ENCODE results near the gene NGLY1. TPM values are rescaled to one million over a fixed set of nuclear protein-coding genes. Genes with fewer than 3 reads are reported as not detected.

The NGLY1 gene
- total and polyA plus RNA-seq, 9 of the 15 experiments (the other 6 are each of a cell fraction or from before 2014, with no cell fraction given): 52.2 to 124 (median 87.6) TPM

DNA sequence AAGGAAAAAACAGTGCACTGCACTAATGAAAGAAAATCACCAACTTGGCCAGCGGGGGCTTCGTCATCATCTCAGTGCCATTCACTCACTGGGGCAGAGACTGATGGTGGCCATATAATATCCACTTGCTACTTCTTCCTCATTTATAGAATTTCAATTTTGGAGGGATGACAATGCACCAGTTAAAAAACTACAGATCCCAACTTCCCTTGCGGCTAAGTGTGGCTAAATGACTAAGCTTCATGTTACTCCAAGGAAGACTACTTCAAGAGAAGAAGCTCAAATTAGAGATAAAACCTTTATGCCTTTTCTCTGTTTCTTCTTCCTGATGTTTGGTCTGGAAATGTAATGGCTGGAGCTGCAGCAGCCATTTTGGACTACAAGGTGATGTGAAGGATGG lies 38.8 kb downstream of the NGLY1 start:
- WGBS (ENCODE audit: insufficient coverage, low coverage, missing lambda C conversion rate): 90% methylated on average over 3 of the region's 3 CpGs
- intact Hi-C loops (cut with micrococcal nuclease): no loop called here

More for the DNA sequence above, 38.8 kb downstream of the NGLY1 start:
- CTCF ChIA-PET (ENCODE audit: low intra/inter-chr PET ratio): interaction anchor here (0.9 kb wide), 1 partner anchor 14 kb away, joined by 4 read pairs; no protein-coding TSS in a partner anchor
- in situ Hi-C loops (cut with MboI): no loop called here
- Histone ChIP-seq H3K36me3 (ENCODE audit: control insufficient read depth, insufficient read depth, low read length) (peaks cover 86% of the 10 kb centered on the region), H3K4me3 (no peak overlapping the region), H3K79me2 (ENCODE audit: control insufficient read depth, insufficient read depth, low read length) (peaks cover 3% of the 10 kb centered on the region; the same call in 2 of the 3 replicates), H3K27me3 (ENCODE audit: control insufficient read depth in 2 of 2, insufficient read depth in 2 of 2, low read length in 2 of 2) (no peaks in the 10 kb centered on the region), H4K20me1 (replicated peaks; ENCODE audit: control insufficient read depth, insufficient read depth, low read length) (no peaks in the 10 kb centered on the region), H2AFZ (ENCODE audit: low read depth, low read length) (no peak overlapping the region), H3K9me3 (replicated peaks; ENCODE audit: control insufficient read depth, insufficient read depth, low read depth, low read length) (no peaks in the 10 kb centered on the region), H3K4me1 (replicated peaks in 1 of 2; ENCODE audit: control insufficient read depth in 2 of 2, insufficient read depth in 2 of 2, low read length in 2 of 2) (no peaks in the 10 kb centered on the region), H3K27ac (ENCODE audit: extremely low read depth, low read depth, low read length) (no peak overlapping the region), H3K4me2 (ENCODE audit: insufficient read depth, low read length) (no peak overlapping the region), H3K9me1 (ENCODE audit: control insufficient read depth, insufficient read depth, low read length) (no peaks in the 10 kb centered on the region), H3K9ac (ENCODE audit: insufficient read depth in 1 of 2, low read depth in 2 of 2, low read length in 2 of 2) (no peak overlapping the region)
- FAIRE-seq (no peak), ATAC-seq (peak; percentile 46; the same call in 2 of the 3 replicates), DNase-seq (ENCODE audit: extremely low read depth in 1 of 4, low spot score in 3 of 4) (no peak)
- BruUV-seq (replicated peaks): no TSS peak
- TF ChIP-seq ZNF347 (CRISPR knock-in tag; IDR thresholded peaks at IDR 0.05; ENCODE audit: low read depth) (no peak), ETV6 (IDR thresholded peaks at IDR 0.05; ENCODE audit: borderline replicate concordance in 1 of 2, low read depth in 2 of 2, low read length in 1 of 2) (no peak), ETV6 (CRISPR knock-in tag; IDR thresholded peaks at IDR 0.05; ENCODE audit: borderline replicate concordance) (no peak), HCFC1 (IDR thresholded peaks at IDR 0.05; ENCODE audit: low read depth, low read length) (peak; percentile 51), EP400 (IDR thresholded peaks at IDR 0.05) (no peak), RBM25 (IDR thresholded peaks at IDR 0.05; ENCODE audit: low read depth, low read length, severe bottlenecking) (peak; percentile 72), CCNT2 (IDR thresholded peaks at IDR 0.05; ENCODE audit: borderline replicate concordance, extremely low read depth, insufficient read length, low read depth, low read length) (no peak), ZNF75A (CRISPR knock-in tag; IDR thresholded peaks at IDR 0.05) (no peak), PHB2 (IDR thresholded peaks at IDR 0.05; ENCODE audit: low read depth) (no peak), ZNF143 (CRISPR knock-in tag; IDR thresholded peaks at IDR 0.05) (0 out of 2 replicates have a peak, but pooled peaks have one; percentile 24), RBM14 (IDR thresholded peaks at IDR 0.05; ENCODE audit: borderline replicate concordance, insufficient read depth, low read depth, low read length) (no peak), ZNF785 (CRISPR knock-in tag; IDR thresholded peaks at IDR 0.05) (no peak), HDAC8 (tag; IDR thresholded peaks at IDR 0.05) (no peak), ERF (CRISPR knock-in tag; IDR thresholded peaks at IDR 0.05) (no peak), CREB1 (IDR thresholded peaks at IDR 0.05) (no peak), CREB1 (CRISPR knock-in tag; IDR thresholded peaks at IDR 0.05) (no peak), SETDB1 (IDR thresholded peaks at IDR 0.05; ENCODE audit: low read length) (no peak), NFE2 (IDR thresholded peaks at IDR 0.05; ENCODE audit: low read depth) (peak; percentile 51), NR3C1 (CRISPR knock-in tag; IDR thresholded peaks at IDR 0.05) (no peak), SRSF9 (IDR thresholded peaks at IDR 0.05; ENCODE audit: borderline replicate concordance, low read depth, low read length) (no peak), ZNF766 (CRISPR knock-in tag; conservative IDR thresholded peaks at IDR 0.05) (no peak)
- POLR2A ChIA-PET: interaction anchor here (1.4 kb wide), 1 partner anchor 12 kb away, joined by 4 read pairs; no protein-coding TSS in a partner anchor
